Measurements from ENCODE around the gene GMDS. TPM values are rescaled to one million over a fixed set of nuclear protein-coding genes. Genes with fewer than 3 reads are reported as not detected.
A peak's percentile ranks its signal among the peaks of the same experiment; 100 is the strongest.

Gene GMDS
- total and polyA plus RNA-seq, 2 of the 13 experiments (the other 11 are each of a cell fraction or from before 2014, with no cell fraction given) = 64.4 to 112 TPM

DNA sequence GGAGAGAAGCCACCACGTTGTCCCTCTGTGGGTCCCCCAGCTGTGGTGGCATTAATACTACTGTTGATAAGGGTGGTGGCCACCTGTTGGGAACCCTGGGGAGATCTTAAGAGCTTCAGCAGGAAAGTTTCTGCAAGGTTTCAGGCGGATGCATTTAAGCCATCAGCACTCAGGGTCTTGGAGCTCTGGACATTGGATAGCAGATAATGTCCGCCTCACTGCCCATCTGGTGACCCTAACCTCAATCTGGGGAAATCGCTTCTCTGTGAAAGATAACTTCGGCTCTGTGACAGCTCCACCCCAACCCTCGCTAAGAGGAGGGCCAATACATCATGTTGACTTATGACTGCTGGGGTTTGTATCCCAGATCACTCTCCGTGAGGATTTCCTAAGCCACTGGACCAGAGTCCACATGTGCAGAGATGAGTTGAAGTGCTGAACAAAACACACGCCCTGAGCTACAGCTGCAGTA is 542.8 kb downstream of the GMDS start (continued):
- TF ChIP-seq ZBTB33 (CRISPR knock-in tag; IDR thresholded peaks at IDR 0.05) = no peak
- TF ChIP-seq, protein P1, sequence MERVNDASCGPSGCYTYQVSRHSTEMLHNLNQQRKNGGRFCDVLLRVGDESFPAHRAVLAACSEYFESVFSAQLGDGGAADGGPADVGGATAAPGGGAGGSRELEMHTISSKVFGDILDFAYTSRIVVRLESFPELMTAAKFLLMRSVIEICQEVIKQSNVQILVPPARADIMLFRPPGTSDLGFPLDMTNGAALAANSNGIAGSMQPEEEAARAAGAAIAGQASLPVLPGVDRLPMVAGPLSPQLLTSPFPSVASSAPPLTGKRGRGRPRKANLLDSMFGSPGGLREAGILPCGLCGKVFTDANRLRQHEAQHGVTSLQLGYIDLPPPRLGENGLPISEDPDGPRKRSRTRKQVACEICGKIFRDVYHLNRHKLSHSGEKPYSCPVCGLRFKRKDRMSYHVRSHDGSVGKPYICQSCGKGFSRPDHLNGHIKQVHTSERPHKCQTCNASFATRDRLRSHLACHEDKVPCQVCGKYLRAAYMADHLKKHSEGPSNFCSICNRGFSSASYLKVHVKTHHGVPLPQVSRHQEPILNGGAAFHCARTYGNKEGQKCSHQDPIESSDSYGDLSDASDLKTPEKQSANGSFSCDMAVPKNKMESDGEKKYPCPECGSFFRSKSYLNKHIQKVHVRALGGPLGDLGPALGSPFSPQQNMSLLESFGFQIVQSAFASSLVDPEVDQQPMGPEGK (CRISPR knock-in tag; IDR thresholded peaks at IDR 0.05) = peak; percentile 44; the same call in 1 of the 2 replicates
- no peak for TF ChIP-seq ZNF879 (CRISPR knock-in tag; IDR thresholded peaks at IDR 0.05)
- TF ChIP-seq, protein P2, sequence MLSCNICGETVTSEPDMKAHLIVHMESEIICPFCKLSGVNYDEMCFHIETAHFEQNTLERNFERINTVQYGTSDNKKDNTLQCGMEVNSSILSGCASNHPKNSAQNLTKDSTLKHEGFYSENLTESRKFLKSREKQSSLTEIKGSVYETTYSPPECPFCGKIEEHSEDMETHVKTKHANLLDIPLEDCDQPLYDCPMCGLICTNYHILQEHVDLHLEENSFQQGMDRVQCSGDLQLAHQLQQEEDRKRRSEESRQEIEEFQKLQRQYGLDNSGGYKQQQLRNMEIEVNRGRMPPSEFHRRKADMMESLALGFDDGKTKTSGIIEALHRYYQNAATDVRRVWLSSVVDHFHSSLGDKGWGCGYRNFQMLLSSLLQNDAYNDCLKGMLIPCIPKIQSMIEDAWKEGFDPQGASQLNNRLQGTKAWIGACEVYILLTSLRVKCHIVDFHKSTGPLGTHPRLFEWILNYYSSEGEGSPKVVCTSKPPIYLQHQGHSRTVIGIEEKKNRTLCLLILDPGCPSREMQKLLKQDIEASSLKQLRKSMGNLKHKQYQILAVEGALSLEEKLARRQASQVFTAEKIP (CRISPR knock-in tag; IDR thresholded peaks at IDR 0.05; ENCODE audit: borderline replicate concordance) = no peak
- TF ChIP-seq KLF12 (CRISPR knock-in tag; IDR thresholded peaks at IDR 0.05; ENCODE audit: borderline replicate concordance) = no peak
- TF ChIP-seq ZNF775 (CRISPR knock-in tag; IDR thresholded peaks at IDR 0.05; ENCODE audit: borderline replicate concordance) = no peak
- TF ChIP-seq ZNF792 (CRISPR knock-in tag; IDR thresholded peaks at IDR 0.05) = no peak; the same call in 1 of the 2 replicates
- TF ChIP-seq ZBTB3 (CRISPR knock-in tag; IDR thresholded peaks at IDR 0.05; ENCODE audit: borderline replicate concordance, low read depth) = no peak
- TF ChIP-seq ZNF138 (CRISPR knock-in tag; IDR thresholded peaks at IDR 0.05; ENCODE audit: low read depth) = no peak
- no peak for TF ChIP-seq SRY (CRISPR knock-in tag; IDR thresholded peaks at IDR 0.05)
- TF ChIP-seq, protein P3, sequence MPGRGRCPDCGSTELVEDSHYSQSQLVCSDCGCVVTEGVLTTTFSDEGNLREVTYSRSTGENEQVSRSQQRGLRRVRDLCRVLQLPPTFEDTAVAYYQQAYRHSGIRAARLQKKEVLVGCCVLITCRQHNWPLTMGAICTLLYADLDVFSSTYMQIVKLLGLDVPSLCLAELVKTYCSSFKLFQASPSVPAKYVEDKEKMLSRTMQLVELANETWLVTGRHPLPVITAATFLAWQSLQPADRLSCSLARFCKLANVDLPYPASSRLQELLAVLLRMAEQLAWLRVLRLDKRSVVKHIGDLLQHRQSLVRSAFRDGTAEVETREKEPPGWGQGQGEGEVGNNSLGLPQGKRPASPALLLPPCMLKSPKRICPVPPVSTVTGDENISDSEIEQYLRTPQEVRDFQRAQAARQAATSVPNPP (CRISPR knock-in tag; IDR thresholded peaks at IDR 0.05) = no peak
- no peak for TF ChIP-seq RCOR2 (CRISPR knock-in tag; IDR thresholded peaks at IDR 0.05)
- TF ChIP-seq KMT2A (CRISPR knock-in tag; IDR thresholded peaks at IDR 0.05) = no peak
- TF ChIP-seq RXRA (CRISPR knock-in tag; IDR thresholded peaks at IDR 0.05) = no peak
- TF ChIP-seq ZNF558 (CRISPR knock-in tag; IDR thresholded peaks at IDR 0.05; ENCODE audit: borderline replicate concordance) = no peak
- peak; percentile 64 for TF ChIP-seq ARID5B (CRISPR knock-in tag; IDR thresholded peaks at IDR 0.05)
- TF ChIP-seq RARA (CRISPR knock-in tag; IDR thresholded peaks at IDR 0.05) = no peak
